ENCODE data around the gene ASPSCR1. TPM values are rescaled to one million over a fixed set of nuclear protein-coding genes. Genes with fewer than 3 reads are reported as not detected.

ASPSCR1 gene
- total and polyA plus RNA-seq, 2 of the 13 experiments (the other 11 are each of a cell fraction or from before 2014, with no cell fraction given), result 274 to 314 TPM

DNA sequence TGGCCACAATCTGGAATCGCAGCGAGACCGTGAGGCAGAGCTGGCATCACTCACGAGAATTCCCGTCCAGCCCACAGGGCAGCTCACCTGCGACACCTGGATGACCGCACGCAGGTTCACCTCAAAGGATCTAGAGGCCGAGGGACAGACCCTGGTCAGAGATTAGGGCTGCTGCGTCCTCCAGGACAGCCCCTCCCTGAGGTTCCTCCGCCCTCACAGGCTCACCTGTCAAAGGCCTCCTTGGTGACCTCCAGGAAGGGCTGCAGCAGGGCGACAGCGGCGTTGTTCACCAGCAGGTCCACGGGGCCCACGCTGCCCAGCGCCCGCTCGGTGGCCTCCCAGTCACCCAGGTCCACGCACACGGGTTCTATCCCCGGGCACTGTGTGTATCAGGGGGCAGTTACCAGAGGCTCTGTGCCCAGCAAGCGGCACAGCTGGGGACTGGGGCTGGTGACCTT lies 59.2 kb downstream of the ASPSCR1 start (continued):
- TF ChIP-seq TMF1 (CRISPR knock-in tag; IDR thresholded peaks at IDR 0.05; ENCODE audit: low read depth) (peak; percentile 23; the same call in 1 of the 2 replicates), PHF21A (CRISPR knock-in tag; IDR thresholded peaks at IDR 0.05) (no peak), CHD4 (IDR thresholded peaks at IDR 0.05; ENCODE audit: borderline replicate concordance, low read length) (no peak), TFAP4 (IDR thresholded peaks at IDR 0.05; ENCODE audit: borderline replicate concordance, low read depth) (no peak; the same call in 1 of the 2 replicates), ELF4 (CRISPR knock-in tag; IDR thresholded peaks at IDR 0.05; ENCODE audit: borderline replicate concordance) (no peak), NR1H2 (CRISPR knock-in tag; IDR thresholded peaks at IDR 0.05; ENCODE audit: borderline replicate concordance, low read depth) (peak; percentile 15; the same call in 1 of the 2 replicates), SP4 (CRISPR knock-in tag; IDR thresholded peaks at IDR 0.05) (no peak), ZNF124 (CRISPR knock-in tag; IDR thresholded peaks at IDR 0.05) (0 out of 2 replicates have a peak, but pooled peaks have one; percentile 18), ZNF230 (CRISPR knock-in tag; IDR thresholded peaks at IDR 0.05) (no peak), NFE2 (CRISPR knock-in tag; IDR thresholded peaks at IDR 0.05) (no peak), SNAPC2 (CRISPR knock-in tag; IDR thresholded peaks at IDR 0.05) (no peak), CTCF (CRISPR knock-in tag; IDR thresholded peaks at IDR 0.05) (0 out of 2 replicates have a peak, but pooled peaks have one; percentile 2), LRRFIP1 (CRISPR knock-in tag; conservative IDR thresholded peaks at IDR 0.05) (no peak), ZNF318 (CRISPR knock-in tag; IDR thresholded peaks at IDR 0.05) (no peak)
- TF ChIP-seq, protein P1, sequence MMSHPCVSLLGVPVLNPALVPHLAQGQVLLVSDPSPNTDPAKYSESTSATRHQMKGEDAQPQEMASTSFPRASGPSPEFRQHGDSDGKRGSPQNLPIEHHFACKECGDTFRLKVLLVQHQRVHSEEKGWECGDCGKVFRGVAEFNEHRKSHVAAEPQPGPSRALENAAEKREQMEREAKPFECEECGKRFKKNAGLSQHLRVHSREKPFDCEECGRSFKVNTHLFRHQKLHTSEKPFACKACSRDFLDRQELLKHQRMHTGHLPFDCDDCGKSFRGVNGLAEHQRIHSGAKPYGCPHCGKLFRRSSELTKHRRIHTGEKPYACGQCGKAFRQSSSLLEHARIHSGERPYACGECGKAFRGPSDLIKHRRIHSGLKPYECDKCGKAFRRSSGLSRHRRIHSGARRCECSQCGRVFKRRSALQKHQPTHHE (CRISPR knock-in tag; IDR thresholded peaks at IDR 0.05; ENCODE audit: borderline replicate concordance), result no peak
